K562 (cell line): ENCODE data around the gene VEGFA. TPM values are rescaled to one million over a fixed set of nuclear protein-coding genes. Genes with fewer than 3 reads are reported as not detected.

Experiments used
- BDP1 ChIP-seq: IDR thresholded peaks from 3 replicates; pipeline ENCODE4 v1.6.1; 2011; ENCODE audit not compliant: insufficient read length, insufficient read depth
- CBX2 ChIP-seq: fragments of 200-600 bp; sonication (generic); IDR thresholded peaks from one replicate; pipeline ENCODE4 v1.6.1; 2012; ENCODE audit warnings: mild to moderate bottlenecking, low read length, inconsistent platforms; ENCODE audit not compliant: insufficient read depth, poor library complexity, severe bottlenecking
- CCAR2 ChIP-seq: fragments of 200-400 bp; formaldehyde crosslinking; IDR thresholded peaks from 2 replicates; pipeline ENCODE4 v1.6.1; 2017; ENCODE audit warnings: mild to moderate bottlenecking, low read depth, low read length
- CHD4 ChIP-seq: fragments of 200-600 bp; sonication (generic); IDR thresholded peaks from 3 replicates; pipeline ENCODE4 v1.6.1; 2012; ENCODE audit warnings: low read depth, mild to moderate bottlenecking, mixed read lengths, low read length, inconsistent platforms; ENCODE audit not compliant: insufficient read depth, insufficient replicate concordance, poor library complexity, severe bottlenecking
- CREB3 ChIP-seq: fragments of 450-650 bp; conservative IDR thresholded peaks from 2 replicates; pipeline ENCODE4 v1.6.1; 2016; ENCODE audit warnings: missing genetic modification characterization, low read depth, mild to moderate bottlenecking, missing compliant biosample characterization, moderate library complexity
- EP300 ChIP-seq: IDR thresholded peaks from 2 replicates; pipeline ENCODE4 v1.6.1; 2012; ENCODE audit warnings: low read length, improper control_type of control experiment
- ESRRB ChIP-seq: fragments of 250-450 bp; sonication (Bioruptor Pico); IDR thresholded peaks from 2 replicates; pipeline ENCODE4 v1.5.0; 2020; ENCODE audit warnings: mild to moderate bottlenecking, moderate library complexity, borderline replicate concordance
- FOXJ2 ChIP-seq: fragments of 200-800 bp; sonication (Bioruptor generic); IDR thresholded peaks from 2 replicates; pipeline ENCODE4 v1.6.1; 2016; ENCODE audit warnings: missing genetic modification characterization, missing compliant biosample characterization
- GABPB2 ChIP-seq: fragments of 250-450 bp; sonication (Bioruptor Pico); conservative IDR thresholded peaks from 2 replicates; pipeline ENCODE4 v1.5.1; 2021; ENCODE audit warnings: mild to moderate bottlenecking
- MCM5 ChIP-seq: fragments of 450-650 bp; IDR thresholded peaks from 2 replicates; pipeline ENCODE4 v1.6.1; 2016; ENCODE audit warnings: low read depth
- MED1 ChIP-seq: sonication (generic); formaldehyde crosslinking; IDR thresholded peaks from 2 replicates; pipeline ENCODE4 v1.8.1; 2023; ENCODE audit warnings: missing genetic modification reagents, borderline replicate concordance
- RBM39 ChIP-seq: fragments of 200-400 bp; formaldehyde crosslinking; optimal IDR thresholded peaks from 2 replicates; pipeline ENCODE3; 2018; ENCODE audit warnings: low read depth, low read length
- RHOXF2B ChIP-seq: fragments of 250-450 bp; sonication (Bioruptor Pico); conservative IDR thresholded peaks from 2 replicates; pipeline ENCODE4 v1.5.1; 2021
- RUNX1 ChIP-seq: sonication (generic); IDR thresholded peaks from 2 replicates; pipeline ENCODE4 v1.6.1; 2016; ENCODE audit warnings: antibody characterized with exemption, low read depth
- SIX5 ChIP-seq, 2 experiments: IDR thresholded peaks; 2 replicates each; pipeline ENCODE4 v1.6.1; 2011; ENCODE audit warnings: low read length in 2 of 2, borderline replicate concordance in 1 of 2, low read depth in 1 of 2, mild to moderate bottlenecking in 1 of 2, moderate library complexity in 1 of 2; ENCODE audit not compliant: insufficient read depth in 1 of 2
- TAF1 ChIP-seq: IDR thresholded peaks from 2 replicates; pipeline ENCODE4 v1.6.1; 2011; ENCODE audit warnings: mild to moderate bottlenecking, low read length, moderate library complexity; ENCODE audit not compliant: insufficient read depth, control insufficient read depth, severe bottlenecking; ENCODE audit errors: extremely low read depth
- TEAD1 ChIP-seq, 2 experiments: fragments of 450-650 bp in 1 of 2; sonication (generic) in 1 of 2; formaldehyde crosslinking; IDR thresholded peaks; 2 replicates each; pipeline versions ENCODE4 v1.4.0 to v1.8.0; 2020 to 2022; ENCODE audit warnings: mild to moderate bottlenecking in 2 of 2, missing genetic modification reagents in 1 of 2
- polyA plus RNA-seq, 8 experiments: library from polyadenylated mRNA; depleted of rRNA in 4 of 8; stranded (reverse) in 5 of 8; unstranded in 3 of 8; fragments of >200 nt; fragmentation: Nextera tagmentation in 2 of 8; fragmentation: Illumina TruSeq in 1 of 8; extraction: Ambion mirVana in 2 of 8; extraction: Trizol in 1 of 8; gene quantifications; 2 replicates each; pipeline versions ENCODE4 v1.2.1 to v1.2.3, GENCODE V29; 2011 to 2014; ENCODE audit warnings: inconsistent platforms in 1 of 8, missing spikeins in 1 of 8
- total RNA-seq, 7 experiments: library from RNA; depleted of rRNA in 6 of 7; stranded (reverse); fragments of >200 nt in 6 of 7; fragmentation: Illumina TruSeq in 2 of 7; extraction: Trizol in 2 of 7; gene quantifications; 2 replicates each; pipeline versions ENCODE4 v1.2.1 to v1.2.3, GENCODE V29; 2011 to 2021; ENCODE audit warnings: low replicate concordance in 1 of 7
- TF ChIP-seq, protein P1 (sequence below): fragments of 250-450 bp; sonication (Bioruptor Pico); IDR thresholded peaks from 2 replicates; pipeline ENCODE4 v1.5.0; 2020; ENCODE audit warnings: mild to moderate bottlenecking
- TF ChIP-seq, protein P2 (sequence below), 3 experiments: fragments of 200-800 bp in 1 of 3; fragments of 250-450 bp in 1 of 3; fragments of 450-650 bp in 1 of 3; sonication (Bioruptor Pico) in 1 of 3; sonication (Bioruptor generic) in 1 of 3; formaldehyde crosslinking in 1 of 3; IDR thresholded peaks; 2 replicates each; pipeline versions ENCODE4 v1.6.1 to v1.8.0; 2016 to 2022; ENCODE audit warnings: mild to moderate bottlenecking in 2 of 3, missing genetic modification characterization in 2 of 3, missing compliant biosample characterization in 1 of 3, moderate library complexity in 1 of 3
- TF ChIP-seq, protein P3 (sequence below): sonication (generic); formaldehyde crosslinking; IDR thresholded peaks from 2 replicates; pipeline ENCODE4 v1.8.1; 2022; ENCODE audit warnings: missing genetic modification reagents

VEGFA gene
- total and polyA plus RNA-seq, 9 of the 15 experiments (the other 6 are each of a cell fraction or from before 2014, with no cell fraction given), result 14.0 to 271 (median 124) TPM

DNA sequence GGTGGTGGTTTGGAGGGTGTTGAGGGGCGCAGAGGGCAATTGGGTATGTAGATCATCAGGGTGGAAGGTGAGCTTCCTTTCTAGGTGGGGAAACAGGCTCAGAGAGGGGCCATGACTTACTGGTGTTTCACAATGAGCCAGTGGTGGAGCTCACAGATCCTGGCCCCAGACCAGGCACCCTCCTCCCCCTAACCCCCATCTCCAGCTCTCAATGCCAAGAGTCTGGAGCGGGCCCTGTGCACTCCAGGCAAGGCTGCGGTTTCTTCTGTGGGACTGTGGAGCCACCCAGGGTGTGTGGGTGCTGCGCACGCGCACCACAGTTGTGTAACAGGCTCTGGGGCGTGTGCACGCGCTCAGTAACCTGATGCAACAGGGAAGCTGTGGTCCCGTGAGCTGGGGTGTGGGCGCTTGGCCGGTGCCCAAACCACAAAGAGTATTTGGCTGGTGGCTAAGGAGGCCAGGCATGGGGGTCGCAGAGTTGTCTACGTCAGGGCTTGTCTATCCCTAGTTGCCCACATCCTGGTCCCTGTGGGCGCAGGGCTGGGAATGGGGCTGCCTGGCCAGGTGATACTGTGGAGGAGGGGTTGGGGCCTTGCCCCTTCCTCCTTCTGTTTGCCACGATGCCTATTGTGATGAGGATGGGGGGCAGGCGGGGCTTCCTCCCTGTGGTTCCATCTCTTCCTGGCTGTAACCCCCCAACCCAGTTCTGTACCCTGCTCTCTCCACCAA is 44.9 kb upstream of the VEGFA start (continued):
- TF ChIP-seq CREB3 (tag), result no peak
- peak; percentile 91 for TF ChIP-seq EP300
- TF ChIP-seq, protein P1, sequence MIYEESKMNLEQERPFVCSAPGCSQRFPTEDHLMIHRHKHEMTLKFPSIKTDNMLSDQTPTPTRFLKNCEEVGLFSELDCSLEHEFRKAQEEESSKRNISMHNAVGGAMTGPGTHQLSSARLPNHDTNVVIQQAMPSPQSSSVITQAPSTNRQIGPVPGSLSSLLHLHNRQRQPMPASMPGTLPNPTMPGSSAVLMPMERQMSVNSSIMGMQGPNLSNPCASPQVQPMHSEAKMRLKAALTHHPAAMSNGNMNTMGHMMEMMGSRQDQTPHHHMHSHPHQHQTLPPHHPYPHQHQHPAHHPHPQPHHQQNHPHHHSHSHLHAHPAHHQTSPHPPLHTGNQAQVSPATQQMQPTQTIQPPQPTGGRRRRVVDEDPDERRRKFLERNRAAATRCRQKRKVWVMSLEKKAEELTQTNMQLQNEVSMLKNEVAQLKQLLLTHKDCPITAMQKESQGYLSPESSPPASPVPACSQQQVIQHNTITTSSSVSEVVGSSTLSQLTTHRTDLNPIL (CRISPR knock-in tag), result no peak
- no peak for TF ChIP-seq RHOXF2B (CRISPR knock-in tag)
- no peak for TF ChIP-seq ESRRB
- TF ChIP-seq BDP1, result no peak
- no peak for TF ChIP-seq CHD4
- TF ChIP-seq, protein P2, sequence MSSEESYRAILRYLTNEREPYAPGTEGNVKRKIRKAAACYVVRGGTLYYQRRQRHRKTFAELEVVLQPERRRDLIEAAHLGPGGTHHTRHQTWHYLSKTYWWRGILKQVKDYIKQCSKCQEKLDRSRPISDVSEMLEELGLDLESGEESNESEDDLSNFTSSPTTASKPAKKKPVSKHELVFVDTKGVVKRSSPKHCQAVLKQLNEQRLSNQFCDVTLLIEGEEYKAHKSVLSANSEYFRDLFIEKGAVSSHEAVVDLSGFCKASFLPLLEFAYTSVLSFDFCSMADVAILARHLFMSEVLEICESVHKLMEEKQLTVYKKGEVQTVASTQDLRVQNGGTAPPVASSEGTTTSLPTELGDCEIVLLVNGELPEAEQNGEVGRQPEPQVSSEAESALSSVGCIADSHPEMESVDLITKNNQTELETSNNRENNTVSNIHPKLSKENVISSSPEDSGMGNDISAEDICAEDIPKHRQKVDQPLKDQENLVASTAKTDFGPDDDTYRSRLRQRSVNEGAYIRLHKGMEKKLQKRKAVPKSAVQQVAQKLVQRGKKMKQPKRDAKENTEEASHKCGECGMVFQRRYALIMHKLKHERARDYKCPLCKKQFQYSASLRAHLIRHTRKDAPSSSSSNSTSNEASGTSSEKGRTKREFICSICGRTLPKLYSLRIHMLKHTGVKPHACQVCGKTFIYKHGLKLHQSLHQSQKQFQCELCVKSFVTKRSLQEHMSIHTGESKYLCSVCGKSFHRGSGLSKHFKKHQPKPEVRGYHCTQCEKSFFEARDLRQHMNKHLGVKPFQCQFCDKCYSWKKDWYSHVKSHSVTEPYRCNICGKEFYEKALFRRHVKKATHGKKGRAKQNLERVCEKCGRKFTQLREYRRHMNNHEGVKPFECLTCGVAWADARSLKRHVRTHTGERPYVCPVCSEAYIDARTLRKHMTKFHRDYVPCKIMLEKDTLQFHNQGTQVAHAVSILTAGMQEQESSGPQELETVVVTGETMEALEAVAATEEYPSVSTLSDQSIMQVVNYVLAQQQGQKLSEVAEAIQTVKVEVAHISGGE (CRISPR knock-in tag; IDR thresholded peaks at IDR 0.05), result peak in 1 of 3 experiments; percentile 59; a peak in 1 of 6 replicates
- TF ChIP-seq MCM5, result no peak
- TF ChIP-seq, protein P3, sequence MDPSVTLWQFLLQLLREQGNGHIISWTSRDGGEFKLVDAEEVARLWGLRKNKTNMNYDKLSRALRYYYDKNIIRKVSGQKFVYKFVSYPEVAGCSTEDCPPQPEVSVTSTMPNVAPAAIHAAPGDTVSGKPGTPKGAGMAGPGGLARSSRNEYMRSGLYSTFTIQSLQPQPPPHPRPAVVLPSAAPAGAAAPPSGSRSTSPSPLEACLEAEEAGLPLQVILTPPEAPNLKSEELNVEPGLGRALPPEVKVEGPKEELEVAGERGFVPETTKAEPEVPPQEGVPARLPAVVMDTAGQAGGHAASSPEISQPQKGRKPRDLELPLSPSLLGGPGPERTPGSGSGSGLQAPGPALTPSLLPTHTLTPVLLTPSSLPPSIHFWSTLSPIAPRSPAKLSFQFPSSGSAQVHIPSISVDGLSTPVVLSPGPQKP, result no peak
- no peak for TF ChIP-seq MED1 (CRISPR knock-in tag)
- peak; percentile 84; the same call in 1 of the 2 replicates for TF ChIP-seq RUNX1
- TF ChIP-seq TAF1, result peak; percentile 50
- TF ChIP-seq GABPB2 (CRISPR knock-in tag), result 0 out of 2 replicates have a peak, but pooled peaks have one; percentile 16
- no peak for TF ChIP-seq CBX2
- no peak for TF ChIP-seq RBM39
- TF ChIP-seq TEAD1 (CRISPR knock-in tag; IDR thresholded peaks at IDR 0.05), result peak; percentile 72 to 87; a peak in 3 of 4 replicates
- TF ChIP-seq CCAR2, result no peak
- no peak for TF ChIP-seq SIX5 (IDR thresholded peaks at IDR 0.05; ENCODE audit: borderline replicate concordance in 1 of 2, insufficient read depth in 1 of 2, low read depth in 1 of 2, low read length in 2 of 2)
- peak; percentile 93 for TF ChIP-seq FOXJ2 (tag)
